AG04450 (cell line): Measurements from ENCODE around the gene TMEM214. TPM values are rescaled to one million over a fixed set of nuclear protein-coding genes. Genes with fewer than 3 reads are reported as not detected.

Experiments
- CTCF ChIA-PET: fragments of 300-600, 350-600 bp; formaldehyde crosslinking; extraction: SDS; loops from one replicate; lab custom pipeline; 2022; ENCODE audit warnings: antibody characterized with exemption, inconsistent platforms; lab: Charles Lee
- POLR2A ChIA-PET: fragments of 350-600 bp; formaldehyde crosslinking; extraction: SDS; loops from one replicate; lab custom pipeline; 2021; ENCODE audit warnings: antibody characterized with exemption, inconsistent platforms; lab: Yijun Ruan, JAX
- DNase-seq: peaks from one replicate; pipeline ENCODE4 v3.0.0-alpha.2; 2011; ENCODE audit warnings: low read depth, low spot score
- H3K27ac ChIP-seq: one replicate; pipeline ENCODE4 v1.5.1; 2012; ENCODE audit warnings: low read depth, low read length, control low read depth
- H3K27me3 ChIP-seq: one replicate; pipeline ENCODE4 v1.6.0; 2012; ENCODE audit warnings: low read length; ENCODE audit not compliant: control insufficient read depth, insufficient read depth
- H3K4me3 ChIP-seq: 2 replicates; pipeline ENCODE4 v1.5.1; 2011; ENCODE audit warnings: mild to moderate bottlenecking, low read depth, low read length, control low read depth
- H3K9me3 ChIP-seq: 2 replicates; pipeline ENCODE4 v1.5.1; 2012; ENCODE audit warnings: low read length; ENCODE audit not compliant: control insufficient read depth, insufficient read depth
- CTCF ChIP-seq: IDR thresholded peaks from 2 replicates; pipeline ENCODE4 v1.5.1; 2011; ENCODE audit warnings: low read depth, low read length, control low read depth, inconsistent platforms
- polyA plus RNA-seq: library from polyadenylated mRNA; depleted of rRNA; stranded (reverse); fragments of >200 nt; gene quantifications from 2 replicates; pipeline ENCODE4 v1.2.3, GENCODE V29; 2011

Gene TMEM214
- polyA plus RNA-seq, 1 experiment, result 121 TPM

GRCh38 chr2:27003007-27003406, 29.8 kb upstream of the TMEM214 start:
- ChIA-PET CTCF (no interaction called here), POLR2A (no interaction called here)
- Histone ChIP-seq H3K4me3 (no peak overlapping the region), H3K9me3 (no peaks in the 10 kb centered on the region), H3K27me3 (no peaks in the 10 kb centered on the region), H3K27ac (no peak overlapping the region)
- no peak for TF ChIP-seq CTCF
- no peak for DNase-seq

- TF ChIP-seq CTCF, result no peak
- ChIA-PET POLR2A (interaction anchor here (0.5 kb wide), 1 partner anchor 58 kb away, joined by 5 read pairs; no protein-coding TSS in a partner anchor), CTCF (interaction anchor here (0.8 to 0.9 kb wide), 2 partner anchors 42 to 44 kb away, joined by 3 to 4 read pairs; no protein-coding TSS in a partner anchor)
- no peak overlapping the region for H3K4me3 ChIP-seq
- no peak overlapping the region for H3K27ac ChIP-seq
- no peaks in the 10 kb centered on the region for H3K27me3 ChIP-seq
- DNase-seq, result no peak
- H3K9me3 ChIP-seq, result no peaks in the 10 kb centered on the region
Observed at GRCh38 chr2:27003857-27004256, 28.9 kb upstream of the TMEM214 start.

GRCh38 chr2:27006602-27007415, 26.0 kb upstream of the TMEM214 start:
- no peak for TF ChIP-seq CTCF

GRCh38 chr2:27007416-27008374, 25.1 kb upstream of the TMEM214 start:
- Histone ChIP-seq H3K27ac (no peak overlapping the region), H3K27me3 (no peaks in the 10 kb centered on the region), H3K4me3 (no peak overlapping the region), H3K9me3 (no peaks in the 10 kb centered on the region)
- TF ChIP-seq CTCF, result no peak
- ChIA-PET CTCF (interaction anchor here (1.1 to 1.4 kb wide), 2 partner anchors 9 to 46 kb away, joined by 3 to 7 read pairs; no protein-coding TSS in a partner anchor), POLR2A (no interaction called here)
- no peak for DNase-seq

More at GRCh38 chr2:27006602-27007415, 26.0 kb upstream of the TMEM214 start:
- no peak overlapping the region for H3K4me3 ChIP-seq
- no peak for DNase-seq
- no peak overlapping the region for H3K27ac ChIP-seq
- H3K9me3 ChIP-seq, result no peaks in the 10 kb centered on the region
- POLR2A ChIA-PET, result no interaction called here
- no peaks in the 10 kb centered on the region for H3K27me3 ChIP-seq
- CTCF ChIA-PET, result interaction anchor here (0.6 to 1.4 kb wide), 3 partner anchors 10 to 45 kb away, joined by 3 to 7 read pairs (median 3); no protein-coding TSS in a partner anchor
